Heart left ventricle (tissue), 16 donors: ENCODE data around the gene CRYBG2. TPM values are rescaled to one million over a fixed set of nuclear protein-coding genes. Genes with fewer than 3 reads are reported as not detected.

ENCODE experiments used
- ATAC-seq, 4 donors: fragments of 200-7000 bp; cut with Tn5 transposase; one replicate each; pipeline ENCODE4 v1.9.1; 2020 to 2022; ENCODE audit warnings: moderate library complexity in 4 of 4, mild to moderate bottlenecking in 3 of 4, moderate number of reproducible peaks in 1 of 4
- DNase-seq, 5 donors: peaks; one replicate each; pipeline ENCODE4 v3.0.0-alpha.2; 2020
- H3K27ac ChIP-seq, 12 donors: fragments of 200-600 bp; sonication (generic) in 4 of 12; one replicate each; pipeline versions ENCODE4 v1.5.0 to v1.8.0; 2016 to 2022; ENCODE audit warnings: mild to moderate bottlenecking in 2 of 12
- H3K27me3 ChIP-seq, 9 donors: fragments of 200-600 bp; sonication (generic) in 2 of 9; one replicate each; pipeline versions ENCODE4 v1.5.1 to v1.8.0; 2016 to 2022; ENCODE audit warnings: mild to moderate bottlenecking in 3 of 9
- H3K36me3 ChIP-seq, 9 donors: fragments of 200-600 bp; sonication (generic) in 2 of 9; one replicate each; pipeline versions ENCODE4 v1.5.0 to v1.8.0; 2018 to 2022; ENCODE audit warnings: mild to moderate bottlenecking in 2 of 9
- H3K4me1 ChIP-seq, 12 donors: fragments of 200-600 bp; sonication (generic) in 4 of 12; one replicate each; pipeline versions ENCODE4 v1.5.0 to v1.8.0; 2016 to 2022; ENCODE audit warnings: mild to moderate bottlenecking in 3 of 12
- H3K4me3 ChIP-seq, 12 donors: fragments of 200-600 bp; sonication (generic) in 4 of 12; one replicate each; pipeline versions ENCODE4 v1.5.0 to v1.8.0; 2017 to 2022; ENCODE audit warnings: mild to moderate bottlenecking in 9 of 12, moderate library complexity in 4 of 12
- H3K9me3 ChIP-seq, 12 donors: fragments of 200-600 bp; sonication (generic) in 4 of 12; one replicate each; pipeline versions ENCODE4 v1.5.0 to v1.8.0; 2016 to 2022; ENCODE audit warnings: mild to moderate bottlenecking in 1 of 12
- POLR2A ChIP-seq, 2 donors: fragments of 450-650 bp; IDR thresholded peaks; one replicate each; pipeline ENCODE4 v1.6.1; 2017; ENCODE audit warnings: antibody characterized with exemption in 2 of 2, mild to moderate bottlenecking in 2 of 2, moderate library complexity in 2 of 2
- WGBS, 4 donors: extraction: QIAGEN DNeasy Blood & Tissue Kit in 2 of 4; methylation state at CpG; one replicate each; pipeline versions ENCODE4 v1.1.5 to v1.1.7; 2013 to 2018; 5-methylcytosine and 5-hydroxymethylcytosine counted together
- intact Hi-C, 10 donors: fragments of 100-400 bp; cut with DNase I; formaldehyde crosslinking; loops; one replicate each; pipeline versions ENCODE4 v1.11.1 to v1.14.2; 2022
- polyA plus RNA-seq, 2 donors: library from polyadenylated mRNA; stranded (reverse); fragments of 200-250 nt; gene quantifications; one replicate each; pipeline ENCODE4 v1.2.3, GENCODE V29; 2013
- total RNA-seq, 9 donors: library from RNA; depleted of rRNA in 2 of 9; stranded (reverse); fragments of >200 nt in 2 of 9; fragmentation: NEBNext Ultra II Directional in 3 of 9; extraction: Animal tissue kit (Norgen Biotek cat#: 25700) in 3 of 9; gene quantifications; one replicate each; pipeline versions ENCODE4 v1.1.0 to v1.2.4, GENCODE V29; 2016 to 2023
- TF ChIP-seq, protein P1 (sequence below), 12 donors: fragments of 200-600 bp; sonication (generic) in 4 of 12; IDR thresholded peaks; one replicate each; pipeline versions ENCODE4 v1.5.0 to v1.8.0; 2018 to 2022; ENCODE audit warnings: antibody characterized with exemption in 12 of 12, mild to moderate bottlenecking in 5 of 12
- donor health status: ischemic (EF 13 %, LVEDD 7.1; RV severe dilation, severe dysfunction).
- donor health status: healthy with polysubstance abuse.
- donor health status: DM: no; HTN: yes; CAD: no.
- donor health status: DM: no; HTN: no; CAD: no.
- donor health status: ischemic (EF 25% LVEDD 6.9; RV normal size, moderate dysfunction).
- donor health status: ischemic (EF 25% LVEDD 5.7; RV mildly dilated, moderate dysfunction).
- donor health status: healthy.
- donor health status: DM: yes; HTN: yes; CAD: no.
- donor health status: ischemic (EF 35%, LVEDD 5.7; RV mildly dilated, moderate dysfunction).
- donor health status: nonischemic (EF 11% LVEDD 7.7; RV severe dilation, severe dysfunction).
- donor health status: DM: yes; HTN: yes; CAD: no.
- donor health status: PGD.
- donor health status: ischemic (EF 29% LVEDD 5.4; RV normal size, mild dysfunction).
- donor health status: nonischemic (EF 23%, LVEDD 6.1; RV moderate dilation, normal function).

The CRYBG2 gene
- total and polyA plus RNA-seq, 11 donors: 0.25 to 0.45 TPM; not detected in 9

DNA sequence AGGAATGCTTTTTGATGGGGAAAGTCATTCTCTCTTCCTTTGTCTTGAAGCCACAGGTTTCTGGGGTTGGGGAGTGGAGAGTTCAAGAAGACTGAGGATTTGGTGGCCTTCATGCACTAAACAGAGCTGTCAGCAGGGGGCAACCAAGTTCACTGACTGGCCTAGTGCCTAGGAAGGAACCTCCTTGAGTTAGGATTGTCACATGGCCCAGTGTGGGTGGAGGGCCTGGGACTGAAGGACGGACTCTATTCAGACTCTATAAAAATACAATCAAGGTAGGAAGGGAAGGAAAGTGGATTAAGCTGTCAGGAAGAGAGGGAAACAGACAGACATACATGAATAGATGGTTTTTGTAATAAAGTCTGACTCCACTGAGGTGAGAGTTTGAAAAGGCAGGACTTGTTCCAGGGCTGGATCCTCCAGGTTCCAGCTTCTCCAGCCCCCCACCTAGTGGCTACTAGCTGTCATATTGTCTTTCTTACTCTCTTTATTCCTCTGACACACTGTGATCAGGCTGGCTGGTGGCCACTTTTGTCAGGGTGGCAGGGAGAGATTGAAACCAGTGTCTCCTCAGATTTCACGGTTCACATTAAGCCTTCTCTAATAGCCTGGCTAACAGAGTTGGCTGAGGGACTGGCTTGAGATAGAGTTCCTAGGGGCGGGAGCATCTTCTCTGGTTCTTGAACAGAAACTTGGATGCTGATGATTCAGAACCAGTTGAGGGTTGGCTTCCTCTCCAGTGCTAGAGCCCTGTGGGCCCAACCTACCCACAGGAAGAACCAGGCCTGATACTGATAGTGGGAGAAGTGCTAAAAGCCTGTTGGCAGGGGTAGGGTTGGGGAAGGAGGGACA, 78.1 kb downstream of the CRYBG2 start:
- DNase-seq (peak; percentile 83 to 87 (median 85)), ATAC-seq (peak; percentile 66 to 82 (median 76))
- TF ChIP-seq POLR2A (IDR thresholded peaks at IDR 0.05): no peak
- TF ChIP-seq, protein P1, sequence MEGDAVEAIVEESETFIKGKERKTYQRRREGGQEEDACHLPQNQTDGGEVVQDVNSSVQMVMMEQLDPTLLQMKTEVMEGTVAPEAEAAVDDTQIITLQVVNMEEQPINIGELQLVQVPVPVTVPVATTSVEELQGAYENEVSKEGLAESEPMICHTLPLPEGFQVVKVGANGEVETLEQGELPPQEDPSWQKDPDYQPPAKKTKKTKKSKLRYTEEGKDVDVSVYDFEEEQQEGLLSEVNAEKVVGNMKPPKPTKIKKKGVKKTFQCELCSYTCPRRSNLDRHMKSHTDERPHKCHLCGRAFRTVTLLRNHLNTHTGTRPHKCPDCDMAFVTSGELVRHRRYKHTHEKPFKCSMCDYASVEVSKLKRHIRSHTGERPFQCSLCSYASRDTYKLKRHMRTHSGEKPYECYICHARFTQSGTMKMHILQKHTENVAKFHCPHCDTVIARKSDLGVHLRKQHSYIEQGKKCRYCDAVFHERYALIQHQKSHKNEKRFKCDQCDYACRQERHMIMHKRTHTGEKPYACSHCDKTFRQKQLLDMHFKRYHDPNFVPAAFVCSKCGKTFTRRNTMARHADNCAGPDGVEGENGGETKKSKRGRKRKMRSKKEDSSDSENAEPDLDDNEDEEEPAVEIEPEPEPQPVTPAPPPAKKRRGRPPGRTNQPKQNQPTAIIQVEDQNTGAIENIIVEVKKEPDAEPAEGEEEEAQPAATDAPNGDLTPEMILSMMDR (IDR thresholded peaks at IDR 0.05): peak; percentile 63 to 85 (median 77)
- Histone ChIP-seq H3K36me3 (peaks cover 0 to 62% (median 40%) of the 10 kb centered on the region in 9 donors), H3K4me3 (peak overlapping the region in 1 of 12 donors; percentile 0), H3K4me1 (peaks cover 8 to 64% (median 54%) of the 10 kb centered on the region in 12 donors), H3K27me3 (no peaks in the 10 kb centered on the region), H3K27ac (peak overlapping the region in 11 of 12 donors; percentile 75 to 98 (median 86)), H3K9me3 (no peaks in the 10 kb centered on the region)
- 17 to 30% (median 21%) methylated on average over 3 of the region's 3 CpGs for WGBS, 4 donors
- intact Hi-C loops: loop anchor here in 8 of 10 donors (1.0 to 5.0 kb wide), 5 partner anchors 45 to 164 kb away; partner anchors contain the start of genes C1orf232 (in 2 of the 8), ZNF593 (in 2 of the 8) and PDIK1L (in 1 of the 8)

DNA sequence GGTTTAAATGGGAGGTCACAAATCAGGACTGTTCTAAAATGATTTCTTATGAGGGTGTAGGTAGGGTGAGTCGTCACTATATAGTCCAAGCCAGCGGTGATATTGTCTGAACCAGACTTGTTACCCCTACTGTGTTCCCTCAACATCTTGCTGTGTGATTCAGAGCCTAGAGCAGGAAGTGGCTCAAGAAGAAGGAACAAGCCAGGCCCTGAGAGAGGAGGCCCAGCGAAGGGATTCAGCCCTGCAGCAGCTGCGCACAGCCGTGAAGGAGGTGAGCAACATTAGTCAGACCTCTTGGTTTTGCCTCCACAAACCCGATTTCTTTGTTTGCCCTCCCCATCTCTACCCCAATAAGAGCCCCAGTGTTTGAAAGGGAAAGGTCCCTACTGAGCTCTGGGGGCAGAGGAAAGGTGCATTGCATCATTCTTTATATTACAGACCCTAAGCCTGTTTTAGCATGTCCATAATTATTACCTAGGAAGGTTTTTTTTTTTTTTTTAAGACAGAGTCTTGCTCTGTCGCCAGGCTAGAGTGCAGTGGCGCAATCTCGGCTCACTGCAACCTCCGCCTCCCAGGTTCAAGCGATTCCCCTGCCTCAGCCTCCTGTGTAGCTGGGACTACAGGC, 79.0 kb downstream of the CRYBG2 start:
- H3K4me1 ChIP-seq: peaks cover 8 to 60% (median 49%) of the 10 kb centered on the region in 12 donors
- H3K27me3 ChIP-seq: no peaks in the 10 kb centered on the region
- intact Hi-C loops: loop anchor here in 6 of 10 donors (1.0 to 5.0 kb wide), 5 partner anchors 46 to 163 kb away; partner anchors contain the start of genes C1orf232 (in 2 of the 6), ZNF593 (in 2 of the 6) and PDIK1L (in 1 of the 6)
- TF ChIP-seq, protein P1 (IDR thresholded peaks at IDR 0.05): no peak
- no peak for TF ChIP-seq POLR2A (IDR thresholded peaks at IDR 0.05)
- H3K36me3 ChIP-seq: peaks cover 0 to 70% (median 49%) of the 10 kb centered on the region in 9 donors
- peak overlapping the region in 11 of 12 donors; percentile 75 to 98 (median 86) for H3K27ac ChIP-seq
- H3K4me3 ChIP-seq: no peak overlapping the region
- DNase-seq (peak in 1 of 5 donors; percentile 57), ATAC-seq (no peak)
- 76 to 87% (median 83%) methylated on average over 11 of the region's 11 CpGs for WGBS, 4 donors
- H3K9me3 ChIP-seq: no peaks in the 10 kb centered on the region

Other genes starting within 250 kb of the CRYBG2 start
- gene PDIK1L, start 242.3 kb downstream of the CRYBG2 start, total RNA-seq: 1 to 10 TPM; 3.9 to 9.3 (median 6.0) TPM
- 1 to 10 TPM; 2.1 to 2.7 TPM for gene PDIK1L, start 242.3 kb downstream of the CRYBG2 start, polyA plus RNA-seq
- 1 to 10 TPM; 2.5 to 6.5 (median 3.2) TPM for gene FAM110D, start 195.1 kb downstream of the CRYBG2 start, total RNA-seq
- gene FAM110D, start 195.1 kb downstream of the CRYBG2 start, polyA plus RNA-seq: 1 to 10 TPM; 2.2 to 3.7 TPM
- not detected for gene C1orf232, start 185.2 kb downstream of the CRYBG2 start, total RNA-seq
- not detected for gene C1orf232, start 185.2 kb downstream of the CRYBG2 start, polyA plus RNA-seq
- gene ZNF593, start 184.2 kb downstream of the CRYBG2 start, total RNA-seq: 10 to 100 TPM; 13.7 to 36.8 (median 21.0) TPM
- gene ZNF593, start 184.2 kb downstream of the CRYBG2 start, polyA plus RNA-seq: 100 to 1,000 TPM in 1 of 2 donors, 10 to 100 TPM in 1; 43.1 to 147 TPM
- gene ZNF593OS, start 182.3 kb downstream of the CRYBG2 start, total RNA-seq: not detected
- not detected for gene ZNF593OS, start 182.3 kb downstream of the CRYBG2 start, polyA plus RNA-seq
- 1 to 10 TPM in 7 of 9 donors, under 1 TPM in 1, not detected in 1; 0.60 to 3.4 (median 1.4) TPM for gene CNKSR1, start 176.6 kb downstream of the CRYBG2 start, total RNA-seq
- gene CNKSR1, start 176.6 kb downstream of the CRYBG2 start, polyA plus RNA-seq: 1 to 10 TPM in 1 of 2 donors, under 1 TPM in 1; 0.80 to 1.6 TPM
- not detected for gene CATSPER4, start 163.5 kb downstream of the CRYBG2 start, total RNA-seq
- gene CATSPER4, start 163.5 kb downstream of the CRYBG2 start, polyA plus RNA-seq: not detected
- gene CEP85, start 119.9 kb downstream of the CRYBG2 start, total RNA-seq: 100 to 1,000 TPM in 2 of 9 donors, 10 to 100 TPM in 7; 28.6 to 180 (median 48.7) TPM
- gene CEP85, start 119.9 kb downstream of the CRYBG2 start, polyA plus RNA-seq: 10 to 100 TPM; 13.4 to 22.7 TPM
- gene SH3BGRL3, start 74.0 kb downstream of the CRYBG2 start, total RNA-seq: 100 to 1,000 TPM in 1 of 9 donors, 10 to 100 TPM in 8; 22.4 to 234 (median 40.0) TPM
- gene SH3BGRL3, start 74.0 kb downstream of the CRYBG2 start, polyA plus RNA-seq: 100 to 1,000 TPM in 1 of 2 donors, 10 to 100 TPM in 1; 43.8 to 119 TPM
- gene UBXN11, start 47.5 kb downstream of the CRYBG2 start, total RNA-seq: 10 to 100 TPM in 3 of 9 donors, 1 to 10 TPM in 6; 3.7 to 17.2 (median 7.6) TPM
- 10 to 100 TPM in 1 of 2 donors, 1 to 10 TPM in 1; 9.0 to 12.2 TPM for gene UBXN11, start 47.5 kb downstream of the CRYBG2 start, polyA plus RNA-seq
- gene CD52, start 36.2 kb downstream of the CRYBG2 start, total RNA-seq: 10 to 100 TPM in 2 of 9 donors, 1 to 10 TPM in 6, not detected in 1; 1.6 to 89.9 (median 4.4) TPM
- 10 to 100 TPM in 1 of 2 donors, 1 to 10 TPM in 1; 9.9 to 26.1 TPM for gene CD52, start 36.2 kb downstream of the CRYBG2 start, polyA plus RNA-seq
- gene ZNF683, start 18.6 kb upstream of the CRYBG2 start, total RNA-seq: 1 to 10 TPM in 1 of 9 donors, under 1 TPM in 2, not detected in 6; 0.28 to 1.2 (median 0.48) TPM
- gene ZNF683, start 18.6 kb upstream of the CRYBG2 start, polyA plus RNA-seq: under 1 TPM in 1 of 2 donors, not detected in 1; 0.04 TPM
- under 1 TPM in 1 of 9 donors, not detected in 8; 0.15 TPM for gene LIN28A, start 56.7 kb upstream of the CRYBG2 start, total RNA-seq
- gene LIN28A, start 56.7 kb upstream of the CRYBG2 start, polyA plus RNA-seq: not detected
- gene DHDDS, start 78.2 kb upstream of the CRYBG2 start, total RNA-seq: 10 to 100 TPM; 14.1 to 45.0 (median 29.9) TPM
- gene DHDDS, start 78.2 kb upstream of the CRYBG2 start, polyA plus RNA-seq: 10 to 100 TPM; 22.0 to 44.6 TPM
- 100 to 1,000 TPM in 7 of 9 donors, 10 to 100 TPM in 2; 66.3 to 256 (median 123) TPM for gene HMGN2, start 118.3 kb upstream of the CRYBG2 start, total RNA-seq
- gene HMGN2, start 118.3 kb upstream of the CRYBG2 start, polyA plus RNA-seq: 100 to 1,000 TPM; 116 to 154 TPM
- 10 to 100 TPM in 2 of 9 donors, 1 to 10 TPM in 7; 1.1 to 24.4 (median 3.8) TPM for gene RPS6KA1, start 175.6 kb upstream of the CRYBG2 start, total RNA-seq
- 1 to 10 TPM; 1.6 to 3.5 TPM for gene RPS6KA1, start 175.6 kb upstream of the CRYBG2 start, polyA plus RNA-seq